Stimulated activated CD4-positive, alpha-beta T cell treated with anti-CD3 and anti-CD28 coated beads, Interleukin-15, amount 100 ng/mL, for 48 hours (primary cell): Measurements from ENCODE around the gene NFYA.
"Not testable (repeated sequence)": the region's sequence is repeated elsewhere in the genome, so short reads cannot be mapped to it uniquely, and the experiment has no call there.

Experiments
- DNase-seq, 2 donors: peaks; one replicate each; pipeline ENCODE4 v3.0.0-alpha.2; 2020; ENCODE audit warnings: low read depth in 2 of 2

NFYA gene

DNA sequence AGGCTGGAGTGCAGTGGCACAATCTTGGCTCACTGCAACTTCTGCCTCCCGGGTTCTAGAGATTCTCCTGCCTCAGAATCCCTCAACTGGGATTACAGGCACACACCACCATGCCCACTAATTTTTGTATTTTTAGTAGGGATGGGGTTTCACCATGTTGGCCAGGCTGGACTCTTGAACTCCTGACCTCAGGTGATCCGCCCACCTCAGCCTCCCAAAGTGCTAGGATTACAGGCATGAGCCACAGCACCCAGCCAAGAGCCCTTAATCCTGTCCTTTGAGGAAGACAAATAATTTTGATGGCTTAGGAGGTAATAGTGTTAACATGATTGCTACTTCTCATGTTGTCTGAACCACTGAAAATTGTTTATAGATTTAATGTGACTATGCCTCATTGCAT, 42.3 kb downstream of the NFYA start:
- not testable (repeated sequence) for DNase-seq

DNA sequence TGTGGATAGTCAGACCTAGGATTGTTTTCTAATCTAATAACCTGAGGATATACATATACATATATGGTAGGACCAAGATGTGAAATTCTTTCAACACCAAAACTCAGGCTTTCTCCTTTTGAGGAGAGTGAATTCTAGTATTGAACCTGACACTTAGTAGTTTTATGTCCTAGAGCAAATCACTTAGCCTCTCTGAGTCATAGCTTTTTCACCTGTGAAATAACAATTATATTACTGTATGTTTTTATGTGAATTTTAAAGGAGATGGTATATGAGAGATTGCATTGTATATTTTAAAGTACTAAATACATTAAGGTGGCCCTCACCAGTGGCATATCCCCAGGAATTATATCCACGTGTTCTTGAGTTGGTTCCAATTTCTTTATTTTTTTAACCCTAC, 46.7 kb downstream of the NFYA start:
- no peak for DNase-seq

DNA sequence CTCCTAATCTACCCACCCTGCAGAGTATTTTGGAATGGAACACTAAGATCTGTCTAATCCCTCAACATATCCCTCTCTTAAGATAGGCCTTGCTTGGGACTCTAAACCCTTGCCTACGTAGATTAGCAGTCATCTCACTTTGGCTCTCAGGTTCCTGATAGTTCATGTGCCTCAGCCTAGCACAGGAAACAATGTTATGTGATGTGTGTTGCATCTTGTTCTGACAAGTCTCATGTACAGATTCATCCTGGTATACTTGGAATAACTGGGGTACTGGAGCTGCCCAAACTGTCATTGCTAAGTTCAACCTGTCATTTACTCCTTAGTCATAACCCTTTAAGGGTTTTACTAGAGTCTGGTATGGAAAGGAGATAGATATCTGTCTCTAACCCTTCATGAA, 47.3 kb downstream of the NFYA start:
- DNase-seq: no peak

DNA sequence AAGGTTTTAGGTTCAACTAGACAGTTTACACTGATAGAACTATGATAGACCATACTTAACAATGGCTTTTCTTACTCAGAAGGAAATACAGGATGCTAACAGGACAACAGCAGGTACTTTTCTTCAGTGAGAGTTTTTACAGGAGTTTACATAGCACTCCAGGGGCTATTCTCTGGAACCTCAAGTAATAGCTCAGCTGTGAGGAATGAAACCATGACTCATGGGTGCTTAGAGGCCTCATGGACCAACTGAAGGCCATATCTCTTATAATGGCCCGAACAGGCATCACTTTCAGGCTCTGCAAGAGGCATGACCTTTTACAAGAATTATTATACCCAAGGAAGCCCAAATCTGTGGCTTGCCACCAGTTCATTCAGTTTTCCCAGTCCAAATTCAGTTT, 49.6 kb downstream of the NFYA start:
- no peak for DNase-seq

DNA sequence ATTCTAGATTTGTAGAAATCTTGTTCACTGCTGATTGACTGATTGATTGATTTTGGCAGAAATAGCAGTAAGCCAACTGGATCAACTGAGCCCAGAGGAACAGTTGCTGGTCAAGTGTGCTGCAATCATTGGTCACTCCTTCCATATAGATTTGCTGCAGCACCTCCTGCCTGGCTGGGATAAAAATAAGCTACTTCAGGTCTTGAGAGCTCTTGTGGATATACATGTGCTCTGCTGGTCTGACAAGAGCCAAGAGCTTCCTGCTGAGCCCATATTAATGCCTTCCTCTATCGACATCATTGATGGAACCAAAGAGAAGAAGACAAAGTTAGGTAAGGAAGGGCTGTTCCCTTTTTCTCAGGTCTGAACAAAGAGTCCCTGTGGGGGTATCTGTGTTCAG, 50.1 kb downstream of the NFYA start:
- DNase-seq: no peak

DNA sequence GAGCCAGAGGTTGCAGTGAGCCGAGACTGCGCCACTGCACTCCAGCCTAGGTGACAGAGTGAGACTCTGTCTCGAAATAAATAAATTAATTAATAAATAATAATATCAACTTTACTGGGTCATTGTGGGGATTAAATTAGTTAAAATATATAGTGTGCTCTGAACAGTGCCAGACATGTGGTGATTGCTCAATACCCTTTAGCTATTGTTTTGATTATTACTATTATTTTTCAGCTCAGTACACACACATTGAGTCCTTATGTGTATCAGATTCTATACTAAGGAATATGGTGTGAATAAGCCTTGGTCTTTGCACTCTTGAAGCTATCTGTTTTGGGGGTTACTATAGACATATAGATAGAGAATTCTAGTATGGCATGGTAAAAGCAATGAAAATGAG, 52.5 kb downstream of the NFYA start:
- DNase-seq: no peak

DNA sequence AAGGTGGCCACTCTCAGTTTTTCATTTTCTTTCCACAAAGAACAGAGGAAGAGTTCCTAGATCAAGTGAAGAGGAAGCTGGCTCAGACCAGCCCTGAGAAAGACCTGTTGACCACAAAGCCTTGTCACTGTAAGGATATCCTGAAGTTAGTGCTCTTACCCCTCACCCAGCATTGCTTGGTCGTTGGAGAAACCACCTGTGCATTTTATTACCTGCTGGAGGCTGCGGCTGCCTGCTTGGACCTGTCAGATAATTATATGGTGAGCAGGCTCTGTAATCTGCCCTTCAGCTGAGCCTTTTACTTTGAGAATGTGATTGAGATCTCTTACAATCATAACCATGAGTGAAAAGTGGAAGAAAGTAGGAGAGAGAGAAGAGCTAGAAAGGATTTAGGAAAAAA, 59.5 kb downstream of the NFYA start:
- no peak for DNase-seq

DNA sequence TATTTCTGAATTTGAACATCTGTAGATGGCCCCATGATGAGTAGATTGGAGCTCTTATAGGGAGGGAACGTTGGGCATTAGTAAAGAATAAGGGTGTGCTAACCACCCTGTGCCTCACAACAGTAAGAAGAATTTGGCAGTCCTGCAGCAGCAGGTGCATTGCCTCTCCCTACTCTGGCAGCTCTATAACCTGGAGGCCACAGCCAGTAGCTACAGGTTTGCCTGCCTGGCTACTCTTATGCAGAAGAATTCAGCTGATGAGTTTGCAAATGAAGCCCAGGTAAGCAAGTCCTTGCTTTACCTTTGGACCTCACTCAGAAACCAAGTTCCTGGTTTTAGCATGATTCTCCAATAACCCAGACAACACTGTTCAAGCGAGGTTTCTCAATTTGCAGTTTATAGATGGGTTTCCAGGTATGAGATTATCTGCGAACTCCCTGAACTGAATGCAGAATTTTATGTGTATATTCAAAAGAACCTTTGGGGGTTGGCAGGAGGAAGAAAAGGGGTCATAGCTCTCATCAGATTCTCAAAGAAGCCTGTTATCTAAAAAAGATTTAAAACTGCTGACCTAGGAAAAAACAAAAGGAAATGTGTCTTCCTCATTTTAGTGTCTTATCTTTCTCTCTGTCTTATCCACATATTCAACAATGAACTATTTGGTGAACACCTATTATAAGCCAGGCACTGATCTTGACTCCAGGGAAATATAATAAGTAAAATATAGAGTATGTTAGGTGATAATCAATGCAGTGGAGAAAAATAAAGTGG, 62.5 kb downstream of the NFYA start:
- DNase-seq: no peak

DNA sequence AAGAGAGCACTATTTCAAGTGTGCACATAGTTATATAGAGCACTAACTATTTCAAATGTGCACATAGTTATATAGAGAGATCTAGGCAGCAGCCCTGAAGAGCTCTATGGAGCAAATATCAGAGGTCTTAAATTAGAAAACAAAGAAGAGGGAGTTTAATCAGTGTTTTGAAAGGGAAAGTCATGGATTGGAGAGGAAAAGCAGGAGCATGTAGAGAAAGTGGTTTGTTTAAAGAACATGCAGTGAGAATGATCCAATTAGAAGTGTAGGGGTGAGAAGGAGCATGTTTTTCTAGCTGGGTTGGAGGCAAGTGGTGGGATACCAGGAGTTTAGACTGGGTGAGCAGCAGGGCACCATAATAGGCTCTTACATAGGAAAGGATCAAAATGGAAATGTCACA, 64.1 kb downstream of the NFYA start:
- no peak for DNase-seq

DNA sequence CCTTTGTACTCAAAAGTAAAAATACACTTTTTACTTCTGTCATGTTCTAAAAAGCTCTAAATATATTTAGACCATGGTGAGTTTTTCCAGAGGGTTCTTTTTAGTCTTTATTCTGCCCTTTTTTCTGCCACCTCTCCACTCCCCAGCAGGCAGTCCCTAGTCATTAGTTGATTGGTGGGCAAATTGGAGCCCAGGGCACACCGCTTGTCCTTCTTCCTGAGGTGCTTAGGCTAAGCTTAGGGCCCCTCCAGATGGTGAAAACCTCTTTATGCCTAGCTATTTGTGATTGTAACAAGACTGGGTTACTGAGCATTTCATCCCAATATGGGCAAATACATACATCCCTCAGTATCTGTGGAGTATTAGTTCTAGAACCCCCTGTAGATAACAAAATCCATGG, 75.1 kb downstream of the NFYA start:
- DNase-seq: no peak
